NOMO-1 treated with dmso at 0.1 percent for 144 hours (cell line): ENCODE measurements around the gene EPHB1.
"Not testable (repeated sequence)": the region's sequence is repeated elsewhere in the genome, so short reads cannot be mapped to it uniquely, and the experiment has no call there.

Experiments used
- DNase-seq: peaks from one replicate; lab custom pipeline; 2025; ENCODE audit not compliant: unreplicated experiment; lab: John Stamatoyannopoulos, UW

Gene EPHB1

DNA sequence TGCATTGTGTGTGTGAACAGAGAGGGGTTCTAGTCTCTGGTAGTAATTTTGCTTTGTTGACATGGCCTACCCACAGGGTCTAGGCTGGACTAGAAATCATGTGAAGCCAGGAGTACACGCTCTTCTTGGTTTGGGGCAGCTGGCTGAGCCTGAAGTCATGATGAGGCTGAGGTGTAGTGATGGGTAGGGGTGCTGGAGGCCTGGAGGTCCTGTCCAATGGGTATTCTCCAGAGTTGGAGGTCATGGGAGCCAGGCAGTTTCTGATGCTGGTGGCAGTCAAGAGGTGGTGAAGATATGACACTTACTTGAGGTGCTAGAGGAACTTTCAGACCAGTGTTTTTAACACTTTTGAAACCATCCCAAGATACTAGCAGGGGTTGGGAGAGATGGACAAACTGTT, 18.5 kb upstream of the EPHB1 start:
- no peak for DNase-seq

DNA sequence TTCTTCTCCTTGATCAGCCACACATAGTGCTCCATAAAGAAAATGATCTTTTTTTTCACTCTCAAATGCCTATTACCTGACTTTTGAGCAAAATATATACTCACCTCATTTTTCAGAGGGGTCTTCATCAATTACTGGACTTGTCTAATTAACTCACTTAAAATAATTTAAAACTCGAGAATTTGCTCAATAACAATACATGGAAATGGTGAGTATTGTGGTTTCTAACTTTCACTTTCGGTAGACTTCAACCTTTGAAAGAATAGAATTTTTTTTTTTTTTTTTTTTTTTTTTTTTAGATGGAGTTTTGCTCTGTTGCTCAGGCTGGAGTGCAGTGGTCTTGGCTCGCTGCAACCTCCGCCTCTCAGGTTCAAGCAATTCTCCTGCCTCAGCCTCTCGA, 17.7 kb upstream of the EPHB1 start:
- DNase-seq, result no peak

DNA sequence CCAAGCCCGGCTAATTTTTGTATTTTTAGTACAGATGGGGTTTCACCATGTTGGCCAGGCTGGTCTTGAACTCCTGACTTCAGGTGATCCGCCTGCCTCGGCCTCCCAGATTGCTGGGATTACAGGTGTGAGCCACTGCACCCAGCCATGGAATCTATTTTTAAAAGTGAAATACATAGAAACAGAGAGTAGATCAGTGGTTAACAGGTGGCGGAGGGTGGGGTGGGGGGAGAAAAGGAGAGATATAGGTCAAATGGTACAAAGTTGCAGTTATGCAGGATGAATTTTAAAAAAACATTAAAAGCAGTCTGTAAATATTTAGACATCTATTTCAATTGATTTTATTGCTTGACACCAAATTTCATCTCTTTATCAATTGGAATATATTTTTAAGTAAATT, 6.8 kb upstream of the EPHB1 start:
- DNase-seq, result not testable (repeated sequence)

DNA sequence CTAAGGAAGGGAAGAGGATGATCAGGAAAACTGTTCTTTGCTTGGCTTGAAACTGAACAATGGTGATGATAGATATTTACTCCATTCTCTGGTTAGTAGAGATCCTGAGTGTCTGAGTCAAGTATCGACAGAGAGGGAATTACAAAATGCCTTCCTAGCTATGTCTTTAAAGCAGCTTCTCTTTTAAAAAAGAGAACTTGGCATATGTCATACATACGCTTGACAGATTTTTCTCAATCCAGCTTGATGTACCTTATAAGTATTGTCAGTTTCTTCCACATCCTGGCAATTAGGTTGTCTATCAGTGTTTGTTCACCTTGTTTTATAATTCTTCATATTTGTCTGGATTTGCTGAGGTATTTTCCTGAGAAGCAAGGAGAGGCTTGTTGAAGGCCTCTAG, 5.0 kb upstream of the EPHB1 start:
- no peak for DNase-seq

DNA sequence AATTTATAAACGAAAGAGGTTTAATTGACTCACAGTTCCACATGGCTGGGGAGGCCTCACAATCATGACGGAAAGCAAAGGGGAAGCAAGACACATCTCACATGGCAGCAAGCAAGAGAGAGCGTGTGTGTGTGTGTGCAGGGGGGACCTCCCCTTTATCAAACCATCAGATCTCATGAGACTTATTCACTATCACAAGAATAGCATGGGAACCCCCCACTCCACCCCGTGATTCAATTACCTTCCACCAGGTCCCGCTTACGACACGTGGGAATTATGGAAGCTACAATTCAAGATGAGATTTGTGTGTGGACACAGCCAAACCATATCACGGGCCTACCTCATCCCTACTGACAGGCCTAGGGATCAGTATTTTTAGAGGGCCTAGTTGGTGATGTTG, 3.1 kb upstream of the EPHB1 start:
- DNase-seq, result no peak

DNA sequence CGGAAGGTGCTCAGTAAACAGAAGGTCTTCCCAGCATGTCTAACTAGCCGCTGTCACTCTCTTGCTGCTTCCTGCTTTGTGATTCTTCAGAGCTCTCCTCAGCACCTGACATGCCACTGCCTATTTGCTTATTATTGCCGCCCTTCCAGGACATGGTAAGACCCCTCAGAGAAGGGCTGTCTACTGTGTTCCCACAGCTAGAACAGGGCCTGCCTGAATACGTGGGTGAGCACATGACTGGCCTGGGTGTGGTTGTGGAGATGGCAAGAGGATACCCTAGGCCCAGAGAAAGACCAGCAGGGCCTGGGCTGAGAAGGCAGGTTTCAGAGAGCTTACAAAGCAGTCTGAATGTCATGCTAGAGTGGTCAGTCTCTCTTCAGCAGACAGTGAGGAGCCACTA, 2.4 kb upstream of the EPHB1 start:
- DNase-seq, result no peak

DNA sequence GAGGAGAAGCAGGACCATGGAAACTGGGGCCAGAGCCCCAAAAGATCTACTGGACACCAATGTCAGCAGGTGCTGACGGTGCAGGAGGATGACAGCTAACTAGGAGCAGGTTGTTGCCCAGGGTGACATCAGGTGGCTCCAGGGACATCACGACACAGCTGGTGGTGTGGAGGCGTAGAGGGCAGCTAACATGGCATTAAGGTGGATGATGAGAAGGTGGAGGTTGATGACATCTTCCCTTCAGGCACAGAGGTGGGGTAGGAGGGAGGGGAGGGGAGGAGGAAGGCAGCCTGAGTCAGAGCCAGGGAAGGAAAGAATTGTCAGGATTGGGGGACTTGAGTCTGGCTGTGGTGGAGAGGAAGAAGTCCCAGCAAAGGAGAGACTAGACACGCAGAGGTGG, 1.5 kb upstream of the EPHB1 start:
- DNase-seq, result no peak

DNA sequence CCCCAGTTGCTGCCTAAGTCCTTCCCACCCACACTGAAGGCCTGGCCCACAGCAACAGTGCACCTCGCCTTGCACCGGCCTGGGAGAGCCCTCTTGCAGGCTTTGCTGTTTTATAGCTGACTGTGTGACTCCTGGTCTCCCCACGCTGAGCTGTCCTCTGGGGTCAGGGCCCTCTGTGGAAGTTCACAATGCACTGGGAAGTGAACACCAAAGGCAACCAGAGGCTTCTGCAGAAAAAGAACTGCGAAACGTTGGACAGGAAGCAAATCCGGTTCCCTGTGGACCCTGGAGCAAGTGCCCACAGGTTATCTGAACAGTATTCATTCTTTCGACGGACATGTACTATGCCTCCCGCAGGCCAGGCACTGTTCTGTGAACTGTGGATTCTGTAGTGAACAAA, 737 bp upstream of the EPHB1 start:
- DNase-seq, result no peak

DNA sequence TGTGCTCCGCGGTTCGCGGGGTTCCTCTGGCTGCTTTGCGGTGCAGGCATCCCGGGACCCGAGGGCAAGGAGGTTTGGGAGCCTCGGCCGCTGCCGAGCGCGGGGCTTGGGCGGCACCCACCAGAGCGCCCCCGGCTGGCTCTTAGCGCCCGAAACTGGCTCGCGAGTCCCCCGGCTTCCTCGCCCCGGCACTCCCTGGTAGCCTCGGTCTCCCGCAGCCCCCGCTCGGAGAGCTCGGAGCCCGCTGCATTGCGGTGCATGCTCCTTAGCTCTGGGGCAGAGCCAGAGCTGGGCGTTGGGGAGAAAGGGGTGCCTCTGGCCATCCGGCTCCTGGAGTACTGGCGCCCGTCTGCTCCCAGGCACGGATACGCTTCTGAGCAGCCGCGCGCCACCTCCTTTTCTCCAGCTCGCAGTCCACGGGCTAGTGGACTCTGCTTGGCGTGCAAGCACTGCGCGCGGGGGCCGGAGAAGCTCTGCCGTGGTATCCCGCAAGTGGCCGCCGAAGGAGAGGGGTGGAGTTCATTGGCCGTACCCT, 753 bp downstream of the EPHB1 start:
- no peak for DNase-seq

DNA sequence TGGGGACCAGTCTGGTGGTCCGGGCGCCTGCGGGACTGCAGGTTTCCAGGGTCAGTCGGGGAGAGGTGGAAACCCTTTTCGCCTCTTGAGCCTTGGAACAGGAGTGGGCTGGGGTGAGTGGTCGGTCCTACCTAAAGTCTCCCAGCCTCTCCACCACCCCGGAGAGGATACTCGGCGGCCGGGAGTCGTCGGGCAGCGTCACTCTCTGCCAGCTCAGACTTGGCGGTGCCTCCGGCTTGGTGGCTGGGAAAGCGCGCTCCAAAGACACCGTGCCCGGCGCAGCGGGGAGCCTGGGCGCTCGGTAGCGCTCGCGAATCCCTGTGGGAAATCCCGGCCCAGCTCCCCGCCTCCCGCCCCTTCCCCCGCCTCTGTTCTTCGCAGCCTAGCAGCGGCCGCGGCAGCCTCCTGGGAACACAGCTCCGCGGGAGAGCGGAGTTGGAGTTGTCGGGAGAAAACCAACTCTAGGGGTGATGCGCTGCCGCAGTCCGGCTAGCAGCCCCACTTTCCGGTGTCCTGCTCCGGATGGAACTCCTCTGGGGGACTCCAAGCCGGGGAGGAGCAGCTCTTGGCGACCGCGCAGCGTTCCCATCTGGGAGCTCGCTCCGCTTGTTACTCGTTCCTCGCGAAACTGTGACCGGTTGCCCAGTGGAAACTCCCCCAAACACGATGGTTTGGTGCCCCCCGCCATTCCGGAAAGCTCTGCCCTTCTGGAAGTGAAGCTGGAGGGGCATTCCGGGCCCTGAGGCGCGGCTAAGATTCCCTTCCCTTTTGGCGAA, 1.4 kb downstream of the EPHB1 start:
- no peak for DNase-seq

DNA sequence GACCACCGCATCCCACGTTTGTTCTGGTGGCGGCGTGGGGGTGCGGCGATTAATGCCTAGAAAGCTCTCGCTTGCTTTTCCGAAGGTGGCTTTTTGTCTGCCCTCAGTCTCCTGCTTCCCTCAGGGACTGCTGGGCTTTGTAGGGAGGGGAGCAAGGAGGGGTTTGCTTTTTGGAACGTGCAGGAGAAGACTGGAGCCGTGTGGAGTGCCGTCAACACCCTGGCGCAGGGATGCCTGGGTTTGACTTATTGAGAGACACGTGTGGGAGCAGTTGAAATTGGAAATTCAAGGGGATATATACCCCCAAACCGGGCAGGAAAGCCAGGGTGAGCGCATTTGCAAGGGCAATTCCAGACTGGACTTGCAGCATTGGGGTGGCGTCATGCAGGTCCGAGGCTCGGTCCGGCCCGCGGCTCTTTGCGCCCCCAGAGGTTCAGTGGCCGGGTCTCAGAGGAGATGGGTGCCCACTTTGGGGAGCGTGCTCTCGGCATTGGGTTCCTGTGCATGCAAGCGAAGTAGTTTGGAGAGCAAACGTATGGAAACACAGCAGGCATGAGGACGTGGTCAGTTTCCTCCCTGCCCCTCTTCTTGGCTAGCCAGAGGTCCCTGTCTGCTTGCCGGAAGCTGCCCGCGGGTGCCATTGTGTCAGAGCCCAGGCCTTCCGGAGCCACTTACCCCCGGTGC, 2.1 kb downstream of the EPHB1 start:
- no peak for DNase-seq

DNA sequence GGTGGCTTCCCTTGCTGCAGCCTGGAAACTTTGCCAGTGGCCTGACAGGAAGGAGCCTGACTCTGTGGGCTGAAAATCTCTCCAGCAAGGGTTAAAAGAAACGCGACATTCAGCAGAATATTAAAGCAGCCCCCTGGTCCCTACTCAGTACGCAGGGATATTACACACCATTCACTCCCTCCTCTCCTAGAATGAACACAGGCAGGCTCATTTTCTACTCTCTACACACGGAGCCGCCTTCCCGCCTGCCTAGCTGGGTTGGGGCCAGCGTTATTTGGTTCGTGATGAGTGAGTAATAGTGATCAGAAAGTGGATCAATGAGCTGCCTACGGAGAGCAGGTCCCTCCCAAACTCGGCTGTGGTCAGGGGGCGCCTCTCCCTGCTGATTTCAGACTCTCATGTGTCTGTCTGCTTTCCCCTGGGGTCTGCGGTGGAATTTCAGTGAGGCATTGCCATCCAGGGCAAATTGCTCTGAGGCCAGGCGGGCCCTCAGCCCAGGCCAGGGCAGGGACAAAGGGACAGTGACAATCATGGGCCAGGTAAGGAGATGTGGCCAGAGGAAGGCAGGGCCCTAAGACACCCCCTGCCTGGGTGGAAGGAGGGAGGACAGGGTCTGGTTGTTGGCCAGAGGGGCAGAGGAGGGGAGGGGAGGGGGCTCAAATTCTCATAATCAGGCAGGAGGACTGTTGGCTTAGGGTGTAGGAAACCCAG, 2.8 kb downstream of the EPHB1 start:
- no peak for DNase-seq

DNA sequence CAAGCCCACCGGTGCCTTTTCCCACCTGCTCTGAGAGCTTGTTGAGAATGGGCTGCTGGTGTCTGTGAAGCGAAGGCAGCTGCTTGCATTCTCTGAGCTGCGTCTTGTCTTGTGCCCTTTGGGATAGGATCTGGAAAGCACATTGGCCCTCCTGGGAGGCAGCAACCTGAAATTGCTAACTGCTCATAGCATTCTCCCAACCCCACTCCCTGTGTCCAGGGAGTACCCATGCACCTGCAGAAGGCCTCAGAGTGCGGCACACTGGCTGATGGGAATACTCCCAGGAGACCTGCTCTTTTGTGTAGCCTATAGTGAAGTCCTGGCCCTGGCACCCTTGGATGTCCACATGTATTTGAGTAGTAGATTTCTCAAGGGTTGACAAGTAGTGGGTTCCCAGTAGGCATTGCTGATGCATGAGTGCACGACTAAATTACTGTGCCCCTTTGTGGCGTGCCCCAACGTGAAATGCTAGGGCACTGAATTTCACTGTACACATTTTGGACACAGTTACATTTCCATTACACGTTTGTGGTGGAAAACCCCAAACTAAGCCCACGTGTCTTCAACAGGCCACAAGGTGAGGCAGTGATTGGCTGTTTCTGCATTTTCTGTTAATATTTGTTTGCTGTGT, 3.7 kb downstream of the EPHB1 start:
- DNase-seq, result no peak

DNA sequence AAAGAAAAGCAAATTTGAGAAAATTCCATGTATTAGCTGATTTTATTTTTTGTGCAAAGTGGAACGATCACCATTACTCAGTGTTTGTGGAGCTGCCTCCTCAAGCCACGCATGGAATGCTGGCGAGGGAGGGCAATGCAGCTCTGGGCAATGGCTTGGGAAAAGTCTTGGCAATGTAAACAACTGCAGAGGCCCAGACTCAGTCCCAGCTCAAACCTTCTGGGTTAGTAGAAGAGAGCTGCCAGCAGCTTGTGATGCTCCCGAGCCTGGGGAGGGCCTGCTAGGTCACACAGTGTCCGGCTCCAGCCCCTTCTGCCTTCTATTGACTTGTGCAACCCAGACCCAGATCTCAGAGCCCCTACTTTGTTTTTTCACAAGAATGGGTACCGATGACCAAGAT, 4.3 kb downstream of the EPHB1 start:
- DNase-seq, result no peak

DNA sequence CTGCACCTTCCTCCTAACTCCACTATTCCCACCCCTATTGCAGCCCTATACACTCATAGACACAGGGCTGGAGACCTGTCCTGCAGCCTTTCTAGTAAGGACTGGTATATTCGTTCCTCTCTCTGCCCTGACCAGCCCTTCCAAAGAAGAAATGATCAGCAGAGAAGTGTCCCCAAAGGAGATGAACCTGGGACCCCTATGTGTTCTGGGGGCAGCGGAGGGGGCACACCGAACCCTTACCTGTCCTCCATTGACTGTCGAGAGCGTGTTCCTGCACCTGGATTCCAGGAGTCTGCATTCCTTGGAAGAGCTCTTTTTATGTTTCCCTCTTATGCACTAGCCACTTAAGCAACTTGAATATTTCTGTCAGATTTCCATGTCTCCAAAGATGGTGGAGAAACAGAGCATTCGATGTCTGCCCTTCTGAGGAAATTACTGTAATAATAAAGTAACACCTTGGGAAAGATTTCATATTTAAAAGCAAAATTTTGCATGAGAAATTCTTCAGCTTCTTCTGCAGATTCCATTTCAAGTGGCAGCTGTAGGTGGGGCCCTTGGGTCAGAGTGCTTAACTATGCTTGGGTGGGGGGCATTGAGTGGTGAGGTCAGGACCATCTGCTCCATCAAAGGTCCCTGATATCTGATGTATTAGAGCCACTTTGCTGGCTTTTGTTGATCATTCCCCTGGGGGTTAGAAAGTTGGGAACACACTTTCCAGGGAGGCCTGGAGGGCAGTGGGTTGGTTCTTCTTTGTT, 6.3 kb downstream of the EPHB1 start:
- no peak for DNase-seq

DNA sequence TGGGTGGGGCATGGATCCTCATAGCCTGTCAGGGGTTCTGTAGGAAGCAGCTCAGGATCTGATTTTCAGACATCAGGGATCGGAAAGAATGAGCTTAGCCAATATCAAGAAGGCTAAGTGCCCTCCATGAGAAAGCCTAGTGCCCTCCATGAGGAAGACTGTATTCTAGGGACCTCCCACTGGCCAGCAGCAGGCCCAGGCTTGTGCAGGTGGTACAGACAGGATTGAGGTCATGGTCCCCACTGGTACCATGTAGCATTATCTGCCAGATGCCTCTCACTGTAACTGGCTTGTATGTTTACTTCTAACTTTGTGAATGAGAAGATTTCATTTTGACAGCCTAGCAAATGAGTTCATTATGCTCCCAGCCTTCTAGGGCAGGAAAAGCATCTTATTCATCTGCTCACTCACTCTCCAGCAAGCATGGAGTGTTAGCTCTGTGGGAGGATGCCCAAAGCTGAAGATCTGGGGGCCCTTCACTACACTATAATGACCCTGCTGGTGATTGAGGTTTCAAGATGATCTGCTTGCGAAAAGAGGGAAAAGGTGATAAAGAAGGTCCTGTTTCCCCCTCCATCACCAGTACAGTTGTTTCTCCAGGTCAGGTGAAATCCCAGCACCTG, 7.5 kb downstream of the EPHB1 start:
- no peak for DNase-seq

DNA sequence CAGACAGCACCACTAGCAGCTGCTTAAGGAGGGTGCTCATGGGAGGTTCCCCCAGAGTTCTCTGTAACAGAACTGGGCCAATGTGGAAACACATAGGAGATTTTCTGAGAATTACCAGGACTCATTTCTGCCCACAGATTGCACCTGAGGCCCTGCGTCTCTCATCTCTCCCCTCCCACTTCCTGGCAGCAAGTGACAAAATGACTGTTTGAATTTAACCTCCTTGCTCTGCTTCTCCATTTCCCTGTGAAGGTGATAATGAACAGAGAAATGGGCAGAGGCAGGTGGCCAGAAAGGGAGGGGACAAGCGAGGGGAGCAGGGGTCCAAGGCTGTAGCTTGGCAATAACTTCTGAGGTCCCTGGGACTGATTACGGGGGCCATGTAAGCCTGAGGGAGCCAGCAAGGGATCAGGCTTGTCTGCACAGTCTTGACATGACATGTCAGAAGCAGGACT, 8.0 kb downstream of the EPHB1 start:
- DNase-seq, result no peak

DNA sequence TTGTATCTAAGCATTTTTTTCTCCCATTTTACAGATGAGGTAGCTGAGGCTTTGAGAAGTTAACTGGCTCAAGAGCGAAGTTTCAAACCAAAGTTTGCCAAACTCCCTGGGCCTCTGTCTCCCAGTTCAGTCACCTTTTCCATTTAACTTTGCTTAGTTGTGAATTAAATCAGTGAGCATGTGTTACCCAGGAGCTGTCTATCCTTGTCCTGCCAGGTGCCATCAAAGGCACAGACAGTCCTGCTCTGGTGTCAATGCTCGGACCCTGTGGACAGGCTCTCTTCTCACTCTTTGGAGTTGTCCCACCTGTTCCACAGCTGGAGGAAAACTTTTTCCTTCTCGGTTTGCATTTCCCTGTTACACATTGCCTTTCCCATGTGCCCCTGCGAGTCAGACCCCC, 8.6 kb downstream of the EPHB1 start:
- DNase-seq, result no peak

DNA sequence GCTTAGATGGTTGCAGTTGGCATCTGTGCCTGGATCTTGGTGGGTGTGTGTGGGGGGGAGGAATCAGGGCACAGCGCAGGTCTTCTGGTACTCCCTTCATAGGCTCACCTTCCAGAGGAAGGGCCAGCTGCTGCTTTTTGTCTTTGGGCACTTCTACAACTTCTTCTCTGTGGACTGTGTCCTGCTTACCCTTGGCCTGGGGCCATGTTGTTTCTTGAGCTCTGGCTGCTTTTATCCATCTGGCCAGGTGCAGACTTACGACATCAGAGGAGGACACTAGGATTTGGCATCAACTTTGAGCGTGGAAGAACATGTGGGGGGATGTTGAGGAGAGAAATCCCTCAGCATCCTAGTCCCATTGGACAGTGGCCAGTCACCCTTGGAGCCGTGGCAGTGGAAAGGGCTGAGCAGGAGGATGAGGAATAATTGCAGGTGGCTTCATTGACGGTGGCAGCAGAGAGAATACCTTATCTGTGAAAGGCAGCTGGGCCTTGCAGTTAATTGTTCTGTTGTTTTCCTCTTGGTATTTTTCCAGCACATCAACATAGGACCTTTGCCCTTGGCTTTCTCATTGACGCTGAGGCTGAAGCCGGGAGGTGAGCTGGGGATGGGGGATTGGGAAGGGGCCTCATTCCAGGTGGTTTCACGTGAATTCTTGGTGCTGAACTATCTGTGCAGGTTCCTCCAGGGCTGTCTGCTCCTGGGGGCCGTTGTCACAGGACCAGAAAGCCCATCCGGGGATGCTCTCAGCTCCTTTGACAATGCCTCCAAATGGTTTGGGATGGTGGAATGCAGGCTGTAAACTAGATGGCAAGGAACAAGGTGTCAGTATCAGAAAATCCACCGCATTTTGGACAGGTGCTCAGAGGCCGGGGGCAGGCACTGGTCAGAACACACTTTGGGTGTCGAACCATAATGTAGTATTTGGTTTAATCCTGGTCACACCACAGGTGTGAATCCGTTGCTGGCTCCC, 9.7 kb downstream of the EPHB1 start:
- no peak for DNase-seq
